GM12801 (cell line): ENCODE measurements around the gene SARDH.

Experiments
- TF ChIP-seq, protein P1 (sequence below): IDR thresholded peaks from one replicate; pipeline ENCODE4 v1.5.1; 2011; ENCODE audit warnings: control low read depth; ENCODE audit not compliant: insufficient read length; ENCODE audit errors: extremely low read depth

Gene SARDH

DNA sequence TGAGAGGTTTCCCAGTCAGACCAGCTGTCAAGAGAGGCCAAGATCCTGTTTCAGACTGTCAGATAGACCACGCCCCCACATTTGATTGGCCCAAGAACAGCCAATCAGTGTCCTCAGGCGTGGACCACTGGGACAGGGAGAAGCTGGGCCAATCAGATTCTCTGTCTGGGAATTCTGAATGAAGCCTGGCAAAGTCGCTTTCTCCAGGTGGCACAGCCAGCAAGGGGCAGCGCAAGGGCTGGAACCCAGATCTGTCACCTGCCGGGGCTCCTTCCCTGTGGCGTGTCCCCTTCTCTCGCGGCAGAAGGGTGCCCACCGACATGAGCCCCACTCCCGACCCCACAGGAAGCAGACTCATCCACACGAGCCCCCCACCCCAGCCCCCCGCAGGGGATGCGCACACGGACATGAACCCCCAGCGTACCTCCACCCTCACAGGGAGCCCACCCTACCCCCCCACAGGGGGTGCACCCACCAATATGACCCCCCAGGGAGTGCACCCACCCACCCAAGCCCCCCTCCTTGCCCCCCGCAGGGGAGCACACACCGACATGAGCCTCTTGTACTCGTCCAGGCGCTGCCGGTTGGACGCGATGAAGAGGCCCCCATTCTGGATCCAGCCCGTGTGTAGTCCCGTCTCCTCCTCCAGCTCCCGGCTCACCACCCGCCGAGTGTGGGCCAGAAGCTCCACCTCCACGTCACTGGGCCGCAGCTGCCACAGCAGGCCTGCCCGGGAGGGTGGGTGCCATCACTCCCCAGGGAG lies 6.1 kb downstream of the SARDH start:
- TF ChIP-seq, protein P1, sequence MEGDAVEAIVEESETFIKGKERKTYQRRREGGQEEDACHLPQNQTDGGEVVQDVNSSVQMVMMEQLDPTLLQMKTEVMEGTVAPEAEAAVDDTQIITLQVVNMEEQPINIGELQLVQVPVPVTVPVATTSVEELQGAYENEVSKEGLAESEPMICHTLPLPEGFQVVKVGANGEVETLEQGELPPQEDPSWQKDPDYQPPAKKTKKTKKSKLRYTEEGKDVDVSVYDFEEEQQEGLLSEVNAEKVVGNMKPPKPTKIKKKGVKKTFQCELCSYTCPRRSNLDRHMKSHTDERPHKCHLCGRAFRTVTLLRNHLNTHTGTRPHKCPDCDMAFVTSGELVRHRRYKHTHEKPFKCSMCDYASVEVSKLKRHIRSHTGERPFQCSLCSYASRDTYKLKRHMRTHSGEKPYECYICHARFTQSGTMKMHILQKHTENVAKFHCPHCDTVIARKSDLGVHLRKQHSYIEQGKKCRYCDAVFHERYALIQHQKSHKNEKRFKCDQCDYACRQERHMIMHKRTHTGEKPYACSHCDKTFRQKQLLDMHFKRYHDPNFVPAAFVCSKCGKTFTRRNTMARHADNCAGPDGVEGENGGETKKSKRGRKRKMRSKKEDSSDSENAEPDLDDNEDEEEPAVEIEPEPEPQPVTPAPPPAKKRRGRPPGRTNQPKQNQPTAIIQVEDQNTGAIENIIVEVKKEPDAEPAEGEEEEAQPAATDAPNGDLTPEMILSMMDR = no peak

DNA sequence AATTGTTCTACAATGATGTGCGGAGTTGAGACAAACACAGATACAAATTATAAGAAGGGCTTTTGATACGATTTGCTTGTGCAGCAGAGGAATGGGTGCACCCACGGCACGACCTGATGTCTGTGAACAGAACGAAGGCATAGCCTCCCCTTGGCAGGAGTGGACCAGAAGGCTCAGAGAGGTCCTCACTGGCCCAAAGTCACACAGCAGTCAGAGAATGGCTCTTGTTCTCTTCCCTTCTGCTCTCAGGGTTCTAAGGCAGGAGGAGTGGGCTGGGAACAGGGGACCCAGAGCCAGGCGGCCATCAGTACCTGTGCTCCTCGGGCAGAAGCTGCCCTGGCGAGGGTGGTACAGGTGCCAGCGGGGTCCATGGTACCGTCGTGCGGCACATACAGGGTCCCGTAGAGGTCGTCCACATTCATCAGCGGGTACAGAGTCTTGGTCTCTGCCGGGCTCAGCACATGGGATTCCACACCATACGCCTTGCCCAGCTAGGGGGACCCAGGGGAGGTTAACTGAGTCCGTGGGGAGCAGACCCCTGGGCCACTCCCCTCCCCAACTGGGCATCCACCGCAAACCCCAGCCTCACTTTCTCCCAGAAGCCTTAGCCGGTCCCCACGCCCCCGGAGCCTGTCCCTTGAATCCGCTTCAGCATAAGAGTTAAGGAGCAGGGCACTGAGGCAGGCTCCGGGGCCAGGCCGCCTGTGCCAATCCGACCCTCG lies 7.0 kb downstream of the SARDH start:
- TF ChIP-seq, protein P1 = no peak

DNA sequence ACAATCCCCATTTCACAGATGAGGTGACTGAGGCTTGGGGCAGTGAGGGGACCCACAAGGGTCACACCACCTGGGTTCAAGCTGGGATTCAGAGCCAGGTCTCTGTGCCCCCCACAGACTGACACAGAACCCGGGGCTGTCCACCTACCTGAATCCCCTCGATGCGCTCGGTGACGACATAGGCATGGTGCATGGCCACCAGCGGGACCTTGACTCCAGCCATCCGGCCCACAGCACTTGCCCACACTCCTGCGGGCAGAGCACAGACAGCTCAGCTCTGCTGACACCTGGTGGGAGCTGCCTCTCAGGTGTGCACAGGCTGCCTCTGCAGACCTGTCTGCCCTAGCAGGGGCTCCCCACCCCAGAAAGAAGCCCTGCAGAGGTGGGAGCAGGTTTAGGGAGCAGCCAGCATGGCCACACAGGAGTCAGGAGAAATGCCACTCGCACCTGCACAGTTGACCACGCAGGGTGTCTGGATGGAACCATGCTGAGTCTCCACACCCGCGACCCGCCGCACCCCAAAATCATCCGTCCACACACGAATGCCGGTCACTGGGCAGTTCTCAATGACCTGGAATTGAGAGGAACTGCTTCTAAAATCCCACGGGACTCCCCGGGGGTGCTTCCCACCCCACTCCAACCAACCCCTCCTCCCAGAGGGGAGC lies 8.4 kb downstream of the SARDH start:
- TF ChIP-seq, protein P1 = no peak

DNA sequence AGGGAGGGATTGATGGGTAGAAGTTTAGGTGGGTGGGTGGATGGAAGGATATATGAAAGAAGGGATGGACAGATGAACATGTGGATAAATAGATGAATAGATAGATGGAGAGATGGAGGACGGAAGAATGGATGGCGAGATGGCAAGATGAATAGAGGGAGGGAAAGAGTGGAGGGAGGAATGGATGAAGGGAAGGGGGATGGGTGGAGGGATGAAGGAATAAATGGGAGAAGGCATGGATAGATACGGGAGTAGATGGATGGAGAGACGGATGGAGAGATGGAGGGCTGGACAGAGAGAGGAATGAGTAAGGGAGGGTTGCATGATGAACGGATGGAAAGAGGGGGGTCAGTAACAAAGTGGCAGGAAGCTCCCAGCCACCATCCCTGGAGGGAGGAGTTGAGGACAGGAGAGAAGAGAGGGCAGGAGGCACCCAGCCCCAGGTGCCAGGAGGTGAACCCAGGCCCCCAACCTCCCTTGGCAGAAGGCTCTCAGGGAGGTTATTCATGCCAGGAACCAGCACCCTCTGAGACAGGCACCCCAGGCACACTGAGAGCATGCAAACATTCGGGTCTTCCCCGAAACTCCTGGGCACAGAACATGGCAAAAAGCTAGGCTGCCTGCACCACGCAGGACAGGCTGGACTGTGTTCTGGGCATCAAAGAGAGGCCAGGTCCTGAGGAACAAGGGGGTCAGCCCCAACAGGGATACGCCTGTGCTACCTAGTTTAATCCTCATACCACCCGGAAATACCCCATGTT lies 9.1 kb downstream of the SARDH start:
- TF ChIP-seq, protein P1 = no peak

DNA sequence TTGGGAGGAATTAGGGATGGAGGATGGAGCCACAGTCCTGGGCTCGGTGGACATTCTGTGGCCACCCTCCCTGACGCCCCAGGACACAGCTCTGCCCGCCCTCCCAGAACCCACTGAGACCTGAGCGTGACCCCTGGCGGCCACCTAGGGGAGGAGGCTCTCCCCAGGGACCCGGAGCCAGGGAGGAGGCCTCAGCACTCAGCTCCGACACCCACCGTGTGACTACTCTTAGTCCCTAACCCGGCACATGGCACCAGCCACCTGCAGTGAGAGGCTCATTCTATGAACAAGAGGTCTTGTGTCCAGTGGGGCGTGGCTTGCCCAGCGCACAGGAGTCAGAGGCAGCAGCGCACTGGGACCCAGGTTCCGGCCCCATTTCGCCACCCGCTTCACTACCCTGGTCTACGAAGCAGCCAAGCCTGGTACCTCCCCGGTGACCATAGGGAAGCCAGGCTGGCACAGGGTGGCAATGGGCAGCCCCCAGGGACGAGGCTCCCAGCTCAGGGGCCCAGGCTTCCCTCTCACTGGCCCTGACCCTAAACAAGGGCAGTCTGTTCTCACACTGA lies 10.2 kb downstream of the SARDH start:
- TF ChIP-seq, protein P1 = no peak

DNA sequence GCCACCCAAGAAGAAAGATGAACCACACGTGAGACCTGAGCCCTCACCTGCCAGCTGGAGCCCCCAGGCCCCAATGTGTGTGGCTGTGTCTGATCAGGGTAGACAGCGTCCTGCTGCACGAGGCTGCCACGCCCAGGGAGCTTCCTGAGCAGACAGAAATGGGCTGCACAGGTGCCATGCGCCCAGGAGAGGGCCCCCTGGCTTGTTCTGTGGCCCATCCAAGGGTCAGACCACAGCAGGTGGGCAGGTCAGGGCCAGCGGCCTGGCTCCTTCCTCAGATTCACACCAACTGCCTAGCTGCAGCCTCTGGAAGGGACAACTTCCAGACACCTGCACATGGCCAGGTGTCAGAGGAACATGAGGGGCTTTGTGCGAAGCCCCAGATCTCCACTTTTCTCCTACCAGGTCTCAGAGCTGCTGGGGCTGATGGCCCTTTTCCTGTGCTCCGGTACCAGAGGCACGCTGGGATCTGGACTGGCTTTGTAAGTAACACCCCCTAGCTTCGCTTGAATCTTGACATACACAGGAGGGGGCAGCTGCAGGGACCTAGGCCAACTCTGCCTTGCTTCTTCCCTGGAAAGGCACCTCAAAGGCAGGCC lies 10.8 kb downstream of the SARDH start:
- TF ChIP-seq, protein P1 = no peak
